ENCODE results near the gene OR1A2. TPM values are rescaled to one million over a fixed set of nuclear protein-coding genes. Genes with fewer than 3 reads are reported as not detected.

Gene OR1A2
- total RNA-seq, 1 donor from 2014 or later = not detected

Other genes starting within 250 kb of the OR1A2 start
- gene OR1D5, start 133.9 kb upstream of the OR1A2 start, total RNA-seq = not detected
- gene OR1D2, start 93.1 kb upstream of the OR1A2 start, total RNA-seq = not detected
- gene OR1G1, start 70.0 kb upstream of the OR1A2 start, total RNA-seq = not detected
- not detected for gene OR1A1, start 10.1 kb downstream of the OR1A2 start, total RNA-seq
- not detected for gene OR3A1, start 100.8 kb downstream of the OR1A2 start, total RNA-seq
- gene OR3A2, start 188.8 kb downstream of the OR1A2 start, total RNA-seq = not detected
- not detected for gene OR1E1, start 200.9 kb downstream of the OR1A2 start, total RNA-seq
- not detected for gene OR3A3, start 213.9 kb downstream of the OR1A2 start, total RNA-seq
- gene OR1E2, start 236.3 kb downstream of the OR1A2 start, total RNA-seq = not detected